Measurements from ENCODE around the gene CCR1.
A peak's percentile ranks its signal among the peaks of the same experiment; 100 is the strongest.

Gene CCR1

GRCh38 chr3:46208167-46208704 lies at the start of gene CCR1:
TSS of gene CCR1 (minus strand) at chr3:46208313. CDS start at chr3:46204313, 4,000 bp downstream.
- H3K4me3 ChIP-seq (replicated peaks; ENCODE audit: low read depth, low read length): no peak within 1 kb of the TSS
- TF ChIP-seq CTCF (IDR thresholded peaks at IDR 0.05; ENCODE audit: low read depth, low read length, missing control alignments): peak; percentile 67
- DNase-seq (ENCODE audit: extremely low read depth, low read depth): no peak

GRCh38 chr3:46252980-46253379 lies 44.9 kb upstream of the CCR1 start:
- TF ChIP-seq CTCF (IDR thresholded peaks at IDR 0.05; ENCODE audit: low read depth, low read length, missing control alignments): no peak
- no peak overlapping the region for H3K4me3 ChIP-seq (replicated peaks; ENCODE audit: low read depth, low read length)
- DNase-seq (ENCODE audit: extremely low read depth, low read depth): no peak

GRCh38 chr3:46245146-46245545 lies 37.0 kb upstream of the CCR1 start:
- no peak for TF ChIP-seq CTCF (IDR thresholded peaks at IDR 0.05; ENCODE audit: low read depth, low read length, missing control alignments)
- H3K4me3 ChIP-seq (replicated peaks; ENCODE audit: low read depth, low read length): no peak overlapping the region
- no peak for DNase-seq (ENCODE audit: extremely low read depth, low read depth)

- TF ChIP-seq CTCF (IDR thresholded peaks at IDR 0.05; ENCODE audit: low read depth, low read length, missing control alignments): no peak
- no peak overlapping the region for H3K4me3 ChIP-seq (replicated peaks; ENCODE audit: low read depth, low read length)
- no peak for DNase-seq (ENCODE audit: extremely low read depth, low read depth)
These were observed 35.4 kb upstream of the CCR1 start for GRCh38 chr3:46243560-46243959.

- no peak for DNase-seq (ENCODE audit: extremely low read depth, low read depth)
- no peak within 1 kb of the TSS for H3K4me3 ChIP-seq (replicated peaks; ENCODE audit: low read depth, low read length)
- TF ChIP-seq CTCF (IDR thresholded peaks at IDR 0.05; ENCODE audit: low read depth, low read length, missing control alignments): no peak
These were observed 34.0 kb upstream of the CCR1 start, which contains the start of gene CCR3 for GRCh38 chr3:46242120-46242519. TSS of gene CCR3 (plus strand) at chr3:46242460. CDS start at chr3:46265159, 22,699 bp downstream.

GRCh38 chr3:46239952-46240351 lies 31.8 kb upstream of the CCR1 start:
- H3K4me3 ChIP-seq (replicated peaks; ENCODE audit: low read depth, low read length): no peak overlapping the region
- DNase-seq (ENCODE audit: extremely low read depth, low read depth): no peak
- no peak for TF ChIP-seq CTCF (IDR thresholded peaks at IDR 0.05; ENCODE audit: low read depth, low read length, missing control alignments)
